ENCODE measurements around the gene TCF7L1.

TCF7L1 gene

GRCh38 chr2:85231952-85232351 lies 98.8 kb downstream of the TCF7L1 start:
- DNase-seq: no peak

GRCh38 chr2:85234868-85235267 lies 101.7 kb downstream of the TCF7L1 start:
- no peak for DNase-seq

- no peak for DNase-seq
Measured at GRCh38 chr2:85235281-85235680, 102.1 kb downstream of the TCF7L1 start.

GRCh38 chr2:85236084-85236483 lies 102.9 kb downstream of the TCF7L1 start:
- no peak for DNase-seq

GRCh38 chr2:85237849-85238565 lies 104.8 kb downstream of the TCF7L1 start:
- DNase-seq: no peak

- no peak for DNase-seq
Measured at GRCh38 chr2:85238607-85239006, 105.4 kb downstream of the TCF7L1 start.

- no peak for DNase-seq
Measured at GRCh38 chr2:85239102-85239501, 105.9 kb downstream of the TCF7L1 start.

GRCh38 chr2:85240055-85240454 lies 106.9 kb downstream of the TCF7L1 start:
- DNase-seq: no peak

- no peak for DNase-seq
Measured at GRCh38 chr2:85242321-85242720, 109.1 kb downstream of the TCF7L1 start.

GRCh38 chr2:85243101-85244072 lies 110.2 kb downstream of the TCF7L1 start:
- no peak for DNase-seq

GRCh38 chr2:85244828-85245227 lies 111.6 kb downstream of the TCF7L1 start:
- DNase-seq: no peak

GRCh38 chr2:85245891-85246290 lies 112.7 kb downstream of the TCF7L1 start:
- no peak for DNase-seq

GRCh38 chr2:85246348-85246747 lies 113.2 kb downstream of the TCF7L1 start:
- DNase-seq: no peak

GRCh38 chr2:85247610-85248009 lies 114.4 kb downstream of the TCF7L1 start:
- DNase-seq: no peak

GRCh38 chr2:85248773-85249509 lies 115.7 kb downstream of the TCF7L1 start:
- peak in 1 of 2 experiments; percentile 29 for DNase-seq

GRCh38 chr2:85250045-85250444 lies 116.9 kb downstream of the TCF7L1 start:
- no peak for DNase-seq

GRCh38 chr2:85251070-85251616 lies 118.0 kb downstream of the TCF7L1 start:
- no peak for DNase-seq

- DNase-seq: no peak
Measured at GRCh38 chr2:85253890-85254289, 120.7 kb downstream of the TCF7L1 start.

- no peak for DNase-seq
Measured at GRCh38 chr2:85254540-85255300, 121.5 kb downstream of the TCF7L1 start.

- DNase-seq: peak in 1 of 2 experiments; percentile 12
Measured at GRCh38 chr2:85255456-85255812, 122.2 kb downstream of the TCF7L1 start.

- DNase-seq: no peak
Measured at GRCh38 chr2:85255813-85256594, 122.8 kb downstream of the TCF7L1 start.
